ENCODE data around the gene ROR2. TPM values are rescaled to one million over a fixed set of nuclear protein-coding genes. Genes with fewer than 3 reads are reported as not detected.

ROR2 gene
- total RNA-seq, 1 experiment from 2014 or later: not detected

GRCh38 chr9:91736898-91737601 is 213.0 kb downstream of the ROR2 start:
- H3K36me3 Mint-ChIP-seq (ENCODE audit: insufficient read depth, unreplicated experiment): no peaks in the 10 kb centered on the region
- no peak for DNase-seq
- no peak overlapping the region for H3K27ac Mint-ChIP-seq (ENCODE audit: unreplicated experiment)
- H3K27me3 Mint-ChIP-seq (ENCODE audit: unreplicated experiment): peaks cover 34% of the 10 kb centered on the region
- no peaks in the 10 kb centered on the region for H3K4me1 Mint-ChIP-seq (ENCODE audit: low read depth, unreplicated experiment)
- H3K4me3 Mint-ChIP-seq (ENCODE audit: low read depth, unreplicated experiment): no peak overlapping the region
- CTCF ChIA-PET: no interaction called here
- H3K9me3 Mint-ChIP-seq (ENCODE audit: low read depth, unreplicated experiment): no peaks in the 10 kb centered on the region
- intact Hi-C loops (cut with micrococcal nuclease; ENCODE audit: unreplicated experiment): no loop called here
- no peak for TF ChIP-seq CTCF (IDR thresholded peaks at IDR 0.05; ENCODE audit: unreplicated experiment)
- no TSS peak for BruUV-seq (replicated peaks)

GRCh38 chr9:91736311-91736710 is 213.7 kb downstream of the ROR2 start:
- no peak overlapping the region for H3K27ac Mint-ChIP-seq (ENCODE audit: unreplicated experiment)
- BruUV-seq (replicated peaks): no TSS peak
- no peaks in the 10 kb centered on the region for H3K36me3 Mint-ChIP-seq (ENCODE audit: insufficient read depth, unreplicated experiment)
- TF ChIP-seq CTCF (IDR thresholded peaks at IDR 0.05; ENCODE audit: unreplicated experiment): no peak
- no peak for DNase-seq
- H3K4me1 Mint-ChIP-seq (ENCODE audit: low read depth, unreplicated experiment): no peaks in the 10 kb centered on the region
- CTCF ChIA-PET: no interaction called here
- H3K4me3 Mint-ChIP-seq (ENCODE audit: low read depth, unreplicated experiment): no peak overlapping the region
- H3K27me3 Mint-ChIP-seq (ENCODE audit: unreplicated experiment): peaks cover 34% of the 10 kb centered on the region
- no peaks in the 10 kb centered on the region for H3K9me3 Mint-ChIP-seq (ENCODE audit: low read depth, unreplicated experiment)
- intact Hi-C loops (cut with micrococcal nuclease; ENCODE audit: unreplicated experiment): no loop called here

- DNase-seq: no peak
- no peaks in the 10 kb centered on the region for H3K9me3 Mint-ChIP-seq (ENCODE audit: low read depth, unreplicated experiment)
- H3K27ac Mint-ChIP-seq (ENCODE audit: unreplicated experiment): no peak overlapping the region
- peaks cover 34% of the 10 kb centered on the region for H3K27me3 Mint-ChIP-seq (ENCODE audit: unreplicated experiment)
- CTCF ChIA-PET: no interaction called here
- TF ChIP-seq CTCF (IDR thresholded peaks at IDR 0.05; ENCODE audit: unreplicated experiment): no peak
- no peak overlapping the region for H3K4me3 Mint-ChIP-seq (ENCODE audit: low read depth, unreplicated experiment)
- no peaks in the 10 kb centered on the region for H3K36me3 Mint-ChIP-seq (ENCODE audit: insufficient read depth, unreplicated experiment)
- H3K4me1 Mint-ChIP-seq (ENCODE audit: low read depth, unreplicated experiment): no peaks in the 10 kb centered on the region
- BruUV-seq (replicated peaks): no TSS peak
- intact Hi-C loops (cut with micrococcal nuclease; ENCODE audit: unreplicated experiment): no loop called here
These were observed 215.0 kb downstream of the ROR2 start for GRCh38 chr9:91735049-91735448.

- no peak overlapping the region for H3K4me3 Mint-ChIP-seq (ENCODE audit: low read depth, unreplicated experiment)
- H3K27ac Mint-ChIP-seq (ENCODE audit: unreplicated experiment): no peak overlapping the region
- intact Hi-C loops (cut with micrococcal nuclease; ENCODE audit: unreplicated experiment): no loop called here
- H3K4me1 Mint-ChIP-seq (ENCODE audit: low read depth, unreplicated experiment): no peaks in the 10 kb centered on the region
- BruUV-seq (replicated peaks): no TSS peak
- H3K9me3 Mint-ChIP-seq (ENCODE audit: low read depth, unreplicated experiment): no peaks in the 10 kb centered on the region
- DNase-seq: peak; percentile 63
- H3K36me3 Mint-ChIP-seq (ENCODE audit: insufficient read depth, unreplicated experiment): no peaks in the 10 kb centered on the region
- CTCF ChIA-PET: no interaction called here
- TF ChIP-seq CTCF (IDR thresholded peaks at IDR 0.05; ENCODE audit: unreplicated experiment): peak; percentile 78
- peaks cover 34% of the 10 kb centered on the region for H3K27me3 Mint-ChIP-seq (ENCODE audit: unreplicated experiment)
These were observed 215.6 kb downstream of the ROR2 start for GRCh38 chr9:91734371-91734981.
